GM23338 (cell line): ENCODE data around the gene OR8S1. TPM values are rescaled to one million over a fixed set of nuclear protein-coding genes. Genes with fewer than 3 reads are reported as not detected.

Source experiments
- ATAC-seq: fragments of 200-7000 bp; cut with Tn5 transposase; 3 replicates; pipeline ENCODE4 v1.9.1; 2020
- DNase-seq: peaks from one replicate; pipeline ENCODE4 v3.0.0-alpha.2; 2015; ENCODE audit warnings: low spot score
- H2AFZ ChIP-seq: fragments of 200-600 bp; sonication (generic); 2 replicates; pipeline ENCODE4 v1.8.0; 2016; ENCODE audit warnings: antibody characterized with exemption, mild to moderate bottlenecking, moderate library complexity
- H3F3A ChIP-seq: fragments of 200-600 bp; sonication (generic); replicated peaks from 2 replicates; pipeline ENCODE4 v1.8.0; 2017; ENCODE audit warnings: antibody characterized with exemption, mixed run types, low read depth
- H3K27ac ChIP-seq: fragments of 200-600 bp; sonication (generic); 2 replicates; pipeline ENCODE4 v1.6.1; 2016; ENCODE audit warnings: low read depth
- H3K27me3 ChIP-seq: fragments of 200-600 bp; sonication (generic); 2 replicates; pipeline ENCODE4 v1.8.0; 2016; ENCODE audit warnings: mild to moderate bottlenecking, mixed run types, moderate library complexity; ENCODE audit not compliant: insufficient read depth
- H3K36me3 ChIP-seq: fragments of 200-600 bp; sonication (generic); 2 replicates; pipeline ENCODE4 v1.8.0; 2016; ENCODE audit warnings: mild to moderate bottlenecking; ENCODE audit not compliant: insufficient read depth
- H3K4me1 ChIP-seq: fragments of 200-600 bp; sonication (generic); 2 replicates; pipeline ENCODE4 v1.8.0; 2016; ENCODE audit warnings: mild to moderate bottlenecking, moderate library complexity; ENCODE audit not compliant: insufficient read depth
- H3K4me2 ChIP-seq: fragments of 200-600 bp; sonication (generic); 2 replicates; pipeline ENCODE4 v1.7.1; 2017; ENCODE audit warnings: mixed run types
- H3K4me3 ChIP-seq: fragments of 200-600 bp; sonication (generic); 2 replicates; pipeline ENCODE4 v1.6.1; 2016; ENCODE audit warnings: mixed run types
- H3K79me2 ChIP-seq: fragments of 200-600 bp; sonication (generic); replicated peaks from 2 replicates; pipeline ENCODE4 v1.8.0; 2017; ENCODE audit warnings: mild to moderate bottlenecking; ENCODE audit not compliant: insufficient read depth
- H3K9me2 ChIP-seq: fragments of 200-600 bp; sonication (generic); 2 replicates; pipeline ENCODE4 v1.8.0; 2017; ENCODE audit not compliant: insufficient read depth
- H4K20me1 ChIP-seq: fragments of 200-600 bp; sonication (generic); replicated peaks from 2 replicates; pipeline ENCODE4 v1.8.0; 2017; ENCODE audit warnings: mild to moderate bottlenecking; ENCODE audit not compliant: insufficient read depth
- H3K27ac Mint-ChIP-seq: 2 replicates; pipeline ENCODE4 v1.8.0; 2020; ENCODE audit warnings: inconsistent platforms, mild to moderate bottlenecking, moderate library complexity, mixed read lengths
- H3K27me3 Mint-ChIP-seq: 3 replicates; pipeline ENCODE4 v1.8.0; 2022; ENCODE audit warnings: low read depth, mild to moderate bottlenecking, moderate library complexity, mixed read lengths, inconsistent platforms; ENCODE audit not compliant: insufficient read depth, poor library complexity
- H3K36me3 Mint-ChIP-seq: 3 replicates; pipeline ENCODE4 v1.8.0; 2021; ENCODE audit warnings: low read depth, mild to moderate bottlenecking, inconsistent platforms, moderate library complexity, mixed read lengths
- H3K4me1 Mint-ChIP-seq: 3 replicates; pipeline ENCODE4 v1.8.0; 2020; ENCODE audit warnings: mild to moderate bottlenecking, inconsistent platforms, mixed read lengths
- H3K4me3 Mint-ChIP-seq: 3 replicates; pipeline ENCODE4 v1.8.0; 2021; ENCODE audit warnings: moderate library complexity, mild to moderate bottlenecking, inconsistent platforms, mixed read lengths
- H3K9me3 Mint-ChIP-seq: 3 replicates; pipeline ENCODE4 v1.8.0; 2020; ENCODE audit warnings: moderate library complexity, mild to moderate bottlenecking, inconsistent platforms, mixed read lengths
- CREB1 ChIP-seq: fragments of 250-450 bp; sonication (Bioruptor Pico); IDR thresholded peaks from 2 replicates; pipeline ENCODE4 v1.5.0; 2020; ENCODE audit warnings: low read depth, mild to moderate bottlenecking, moderate library complexity
- CTCF ChIP-seq, 2 experiments: fragments of 200-600 bp in 1 of 2; sonication (generic) in 1 of 2; conservative IDR thresholded peaks; 2 replicates each; pipeline versions ENCODE4 v1.5.1 to v1.6.1; 2016 to 2017; ENCODE audit warnings: antibody characterized with exemption in 2 of 2, low read depth in 2 of 2, mild to moderate bottlenecking in 2 of 2, moderate library complexity in 1 of 2
- ETS1 ChIP-seq: IDR thresholded peaks from 2 replicates; pipeline ENCODE4 v1.6.1; 2016; ENCODE audit warnings: antibody characterized with exemption
- EZH2 ChIP-seq: fragments of 200-600 bp; sonication (generic); IDR thresholded peaks from one replicate; pipeline ENCODE4 v1.8.0; 2017; ENCODE audit warnings: antibody characterized with exemption, mild to moderate bottlenecking, low read depth; ENCODE audit not compliant: unreplicated experiment
- EZH2phosphoT487 ChIP-seq: fragments of 200-600 bp; sonication (generic); IDR thresholded peaks from one replicate; pipeline ENCODE4 v1.8.1; 2018; ENCODE audit warnings: antibody characterized with exemption; ENCODE audit not compliant: unreplicated experiment
- JUNB ChIP-seq: IDR thresholded peaks from one replicate; pipeline ENCODE4 v1.6.1; 2016; ENCODE audit warnings: antibody characterized with exemption; ENCODE audit not compliant: unreplicated experiment
- NANOG ChIP-seq: IDR thresholded peaks from 2 replicates; pipeline ENCODE4 v1.6.1; 2016; ENCODE audit warnings: antibody characterized with exemption, borderline replicate concordance
- POLR2AphosphoS5 ChIP-seq: IDR thresholded peaks from 2 replicates; pipeline ENCODE4 v1.6.1; 2016; ENCODE audit warnings: antibody characterized with exemption, low read depth
- REST ChIP-seq: IDR thresholded peaks from one replicate; pipeline ENCODE4 v1.6.1; 2018; ENCODE audit warnings: antibody characterized with exemption; ENCODE audit not compliant: unreplicated experiment
- STAT1 ChIP-seq: IDR thresholded peaks from one replicate; pipeline ENCODE4 v1.6.1; 2016; ENCODE audit warnings: antibody characterized with exemption; ENCODE audit not compliant: unreplicated experiment
- ZNF114 ChIP-seq: fragments of 250-450 bp; sonication (Bioruptor Pico); IDR thresholded peaks from 2 replicates; pipeline ENCODE4 v1.5.0; 2020; ENCODE audit warnings: mild to moderate bottlenecking, moderate library complexity
- ZNF331 ChIP-seq: fragments of 250-450 bp; sonication (Bioruptor Pico); IDR thresholded peaks from 2 replicates; pipeline ENCODE4 v1.5.0; 2020; ENCODE audit warnings: low read depth, mild to moderate bottlenecking, moderate library complexity
- polyA plus RNA-seq: library from polyadenylated mRNA; unstranded; fragments of >200 nt; fragmentation: Nextera tagmentation; extraction: Ambion mirVana; gene quantifications from 2 replicates; pipeline ENCODE4 v1.2.1, GENCODE V29; 2016
- total RNA-seq: library from RNA; depleted of rRNA; stranded (reverse); fragments of >200 nt; shearing (Covaris generic); gene quantifications from 2 replicates; pipeline ENCODE4 v1.2.3, GENCODE V29; 2014

Gene OR8S1
- total and polyA plus RNA-seq, 2 experiments from 2014 or later, result not detected

- Mint-ChIP-seq H3K27me3 (peaks cover 5% of the 10 kb centered on the region), H3K9me3 (peaks cover 7% of the 10 kb centered on the region; the same call in 1 of the 3 replicates), H3K36me3 (no peaks in the 10 kb centered on the region), H3K27ac (no peak overlapping the region), H3K4me1 (peaks cover 4% of the 10 kb centered on the region; the same call in 2 of the 3 replicates), H3K4me3 (no peak overlapping the region)
- H3K27me3 ChIP-seq, result no peaks in the 10 kb centered on the region
- ATAC-seq (no peak), DNase-seq (no peak)
- H3K9me2 ChIP-seq, result peaks cover 4% of the 10 kb centered on the region; the same call in 1 of the 2 replicates
- no peak overlapping the region for H3K27ac ChIP-seq
- no peak overlapping the region for H3K4me3 ChIP-seq
- H3F3A ChIP-seq, result no peaks in the 10 kb centered on the region
- H3K4me2 ChIP-seq, result no peak overlapping the region
- no peak overlapping the region for H2AFZ ChIP-seq
- no peaks in the 10 kb centered on the region for H3K79me2 ChIP-seq
- TF ChIP-seq POLR2AphosphoS5 (no peak), ETS1 (no peak), CREB1 (CRISPR knock-in tag) (no peak), EZH2 (no peak), EZH2phosphoT487 (no peak), ZNF331 (CRISPR knock-in tag) (no peak), ZNF114 (CRISPR knock-in tag) (no peak), NANOG (no peak), STAT1 (no peak)
- H3K4me1 ChIP-seq, result no peaks in the 10 kb centered on the region
- no peaks in the 10 kb centered on the region; the same call in 1 of the 2 replicates for H3K36me3 ChIP-seq
- no peaks in the 10 kb centered on the region for H4K20me1 ChIP-seq
Measured at GRCh38 chr12:48486261-48486660, 39.2 kb upstream of the OR8S1 start.

- no peak for ATAC-seq
- Histone ChIP-seq H3K4me1 (no peaks in the 10 kb centered on the region), H4K20me1 (no peaks in the 10 kb centered on the region), H2AFZ (no peak overlapping the region), H3K27ac (no peak overlapping the region), H3K36me3 (no peaks in the 10 kb centered on the region; the same call in 1 of the 2 replicates), H3K4me2 (no peak overlapping the region), H3F3A (no peaks in the 10 kb centered on the region), H3K79me2 (no peaks in the 10 kb centered on the region), H3K27me3 (no peaks in the 10 kb centered on the region), H3K4me3 (no peak overlapping the region), H3K9me2 (peaks cover 4% of the 10 kb centered on the region; the same call in 1 of the 2 replicates)
- Mint-ChIP-seq H3K27ac (no peak overlapping the region), H3K36me3 (no peaks in the 10 kb centered on the region), H3K9me3 (peaks cover 5% of the 10 kb centered on the region; the same call in 1 of the 3 replicates), H3K27me3 (peaks cover 5% of the 10 kb centered on the region), H3K4me1 (peaks cover 4% of the 10 kb centered on the region; the same call in 2 of the 3 replicates), H3K4me3 (no peak overlapping the region)
- no peak for DNase-seq
- TF ChIP-seq EZH2phosphoT487, result no peak
- no peak for TF ChIP-seq ZNF114 (CRISPR knock-in tag)
- TF ChIP-seq CREB1 (CRISPR knock-in tag), result no peak
- no peak for TF ChIP-seq ETS1
- no peak for TF ChIP-seq POLR2AphosphoS5
- TF ChIP-seq STAT1, result no peak
- no peak for TF ChIP-seq REST
- no peak for TF ChIP-seq NANOG
- no peak for TF ChIP-seq ZNF331 (CRISPR knock-in tag)
- no peak for TF ChIP-seq JUNB
- TF ChIP-seq CTCF (conservative IDR thresholded peaks at IDR 0.05; ENCODE audit: low read depth in 2 of 2), result no peak
Measured at GRCh38 chr12:48486679-48487078, 38.8 kb upstream of the OR8S1 start.
